OCI-LY3 (cell line): ENCODE measurements around the gene CCDC185.

Source experiments
- H2AFZ ChIP-seq: fragments of 200-600, 300-600 bp; shearing (Covaris generic); 2 replicates; pipeline ENCODE4 v1.6.0; 2014; ENCODE audit warnings: antibody characterized with exemption, low read depth, low read length
- H3K27ac ChIP-seq: fragments of 200-600, 300-600 bp; sonication (generic); 2 replicates; pipeline ENCODE4 v1.5.1; 2014; ENCODE audit warnings: mild to moderate bottlenecking, low read length, moderate library complexity, mixed read lengths
- H3K27me3 ChIP-seq: fragments of 200-600, 300-600 bp; sonication (generic); 2 replicates; pipeline ENCODE4 v1.6.1; 2014; ENCODE audit warnings: low read depth, low read length, mixed read lengths
- H3K36me3 ChIP-seq: fragments of 200-600, 300-600 bp; sonication (generic); replicated peaks from 2 replicates; pipeline ENCODE3; 2014; ENCODE audit warnings: low read depth, low read length, mixed read lengths
- H3K4me1 ChIP-seq: fragments of 300-600, 200-600 bp; sonication (generic); 2 replicates; pipeline ENCODE4 v1.6.1; 2014; ENCODE audit warnings: low read length, mixed read lengths
- H3K4me2 ChIP-seq: fragments of 200-600, 300-600 bp; sonication (generic); 2 replicates; pipeline ENCODE4 v1.6.1; 2014; ENCODE audit warnings: low read length, mixed read lengths
- H3K4me3 ChIP-seq: fragments of 300-600, 200-600 bp; sonication (generic); 2 replicates; pipeline ENCODE4 v1.5.1; 2014; ENCODE audit warnings: antibody characterized with exemption, mild to moderate bottlenecking, low read length, moderate library complexity
- H3K79me2 ChIP-seq: fragments of 300-600, 200-600 bp; shearing (Covaris generic); 2 replicates; pipeline ENCODE4 v1.6.1; 2014; ENCODE audit warnings: mild to moderate bottlenecking, low read length, mixed read lengths
- H3K9ac ChIP-seq: fragments of 300-600, 200-600 bp; shearing (Covaris generic); 2 replicates; pipeline ENCODE4 v1.6.0; 2014; ENCODE audit warnings: mild to moderate bottlenecking, low read length, moderate library complexity
- H3K9me3 ChIP-seq: fragments of 200-600, 300-600 bp; shearing (Covaris generic); 2 replicates; pipeline ENCODE4 v1.6.1; 2014; ENCODE audit warnings: low read length, mixed read lengths; ENCODE audit not compliant: insufficient read depth
- H4K20me1 ChIP-seq: fragments of 200-600, 300-600 bp; sonication (generic); 2 replicates; pipeline ENCODE4 v1.6.1; 2016; ENCODE audit warnings: low read length, mixed read lengths; ENCODE audit not compliant: insufficient read depth
- CTCF ChIP-seq: fragments of 200-600, 300-600 bp; sonication (generic); IDR thresholded peaks from 2 replicates; pipeline ENCODE4 v1.5.1; 2014; ENCODE audit warnings: antibody characterized with exemption, low read length, low read depth
- EZH2phosphoT487 ChIP-seq: fragments of 200-600 bp; shearing (Covaris generic); IDR thresholded peaks from 2 replicates; pipeline ENCODE4 v1.6.1; 2018; ENCODE audit warnings: antibody characterized with exemption, mixed run types, low read depth

CCDC185 gene

GRCh38 chr1:223358826-223359225 lies 34.4 kb upstream of the CCDC185 start:
- TF ChIP-seq EZH2phosphoT487 (no peak), CTCF (no peak)
- Histone ChIP-seq H3K4me2 (no peak overlapping the region), H3K9ac (no peak overlapping the region), H2AFZ (no peak overlapping the region), H4K20me1 (no peaks in the 10 kb centered on the region), H3K27ac (no peak overlapping the region), H3K27me3 (peaks cover 38% of the 10 kb centered on the region), H3K4me3 (no peak overlapping the region), H3K9me3 (no peaks in the 10 kb centered on the region), H3K79me2 (no peaks in the 10 kb centered on the region), H3K4me1 (no peaks in the 10 kb centered on the region), H3K36me3 (no peaks in the 10 kb centered on the region)

- Histone ChIP-seq H4K20me1 (no peaks in the 10 kb centered on the region), H3K4me1 (no peaks in the 10 kb centered on the region), H3K27ac (no peak overlapping the region), H3K9ac (no peak overlapping the region), H3K79me2 (no peaks in the 10 kb centered on the region), H3K36me3 (no peaks in the 10 kb centered on the region), H2AFZ (no peak overlapping the region), H3K9me3 (no peaks in the 10 kb centered on the region), H3K27me3 (peaks cover 31% of the 10 kb centered on the region), H3K4me3 (no peak overlapping the region), H3K4me2 (no peak overlapping the region)
- TF ChIP-seq EZH2phosphoT487 (no peak), CTCF (no peak)
These were observed 30.0 kb upstream of the CCDC185 start for GRCh38 chr1:223363057-223363855.

GRCh38 chr1:223363856-223364684 lies 29.1 kb upstream of the CCDC185 start, which contains the start of gene SUSD4:
SUSD4 (minus strand) TSS chr1:223364176; CDS start chr1:223363425, 751 bp downstream.
- Histone ChIP-seq H3K9ac (no peak within 1 kb of the TSS), H2AFZ (no peak within 1 kb of the TSS), H4K20me1 (no peaks in the 10 kb centered on the region), H3K9me3 (no peaks in the 10 kb centered on the region), H3K79me2 (no peaks in the 10 kb centered on the region), H3K4me3 (no peak within 1 kb of the TSS), H3K4me1 (no peaks in the 10 kb centered on the region), H3K27me3 (peaks cover 23% of the 10 kb centered on the region), H3K36me3 (no peaks in the 10 kb centered on the region), H3K4me2 (no peak within 1 kb of the TSS), H3K27ac (no peak within 1 kb of the TSS)
- TF ChIP-seq CTCF (no peak), EZH2phosphoT487 (no peak)

DNA sequence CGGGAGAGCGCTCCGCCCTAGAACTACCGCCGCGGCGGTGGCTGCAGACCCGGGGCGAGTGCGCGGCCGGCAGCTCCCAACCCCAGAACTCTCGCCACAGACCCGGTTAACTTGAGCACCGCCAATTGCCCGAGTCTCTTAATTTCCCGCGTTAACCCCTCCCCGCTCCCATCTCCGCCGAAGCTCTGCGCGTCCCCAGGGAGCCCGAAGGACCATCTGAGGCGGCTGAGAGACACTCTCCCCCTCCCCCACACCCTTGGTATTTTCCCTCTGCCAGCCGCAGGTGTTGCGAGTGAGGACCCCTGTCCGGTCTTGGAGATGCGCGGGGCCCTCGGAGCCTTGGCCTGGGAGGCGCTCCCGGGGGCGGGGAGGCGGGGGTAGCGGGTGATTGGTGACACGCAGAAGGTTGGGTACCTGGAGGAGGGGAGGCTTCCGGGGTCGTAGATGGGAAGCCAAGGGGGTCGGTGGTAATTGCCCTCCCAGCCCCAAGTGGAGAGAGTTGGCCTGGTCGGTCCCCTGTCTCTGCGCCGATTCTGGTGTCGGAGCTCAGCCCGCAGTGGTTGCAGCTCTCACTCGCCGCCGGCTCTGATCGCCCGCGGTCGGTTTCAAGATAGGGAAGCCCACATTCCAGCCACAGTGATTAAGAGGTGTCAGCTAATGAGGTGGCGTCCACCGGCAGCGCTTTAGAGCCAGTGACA lies 28.4 kb upstream of the CCDC185 start:
- Histone ChIP-seq H3K36me3 (no peaks in the 10 kb centered on the region), H4K20me1 (no peaks in the 10 kb centered on the region), H3K9ac (no peak overlapping the region), H3K79me2 (no peaks in the 10 kb centered on the region), H2AFZ (no peak overlapping the region), H3K4me2 (no peak overlapping the region), H3K27ac (no peak overlapping the region), H3K27me3 (peaks cover 19% of the 10 kb centered on the region), H3K9me3 (no peaks in the 10 kb centered on the region), H3K4me3 (no peak overlapping the region), H3K4me1 (no peaks in the 10 kb centered on the region)
- no peak for TF ChIP-seq EZH2phosphoT487
- no peak for TF ChIP-seq CTCF
